GM23248 (cell line): Measurements from ENCODE around the gene ACAP2.

Experiments used
- EZH2 ChIP-seq: fragments of 200-600 bp; sonication (generic); IDR thresholded peaks from 2 replicates; pipeline ENCODE4 v1.6.1; 2018; ENCODE audit warnings: antibody characterized with exemption, mild to moderate bottlenecking; ENCODE audit not compliant: insufficient read depth, poor library complexity, severe bottlenecking
- EZH2phosphoT487 ChIP-seq: fragments of 200-600 bp; sonication (generic); IDR thresholded peaks from 2 replicates; pipeline ENCODE4 v1.6.1; 2018; ENCODE audit warnings: antibody characterized with exemption, moderate library complexity, mild to moderate bottlenecking, low read depth; ENCODE audit not compliant: insufficient read depth

DNA sequence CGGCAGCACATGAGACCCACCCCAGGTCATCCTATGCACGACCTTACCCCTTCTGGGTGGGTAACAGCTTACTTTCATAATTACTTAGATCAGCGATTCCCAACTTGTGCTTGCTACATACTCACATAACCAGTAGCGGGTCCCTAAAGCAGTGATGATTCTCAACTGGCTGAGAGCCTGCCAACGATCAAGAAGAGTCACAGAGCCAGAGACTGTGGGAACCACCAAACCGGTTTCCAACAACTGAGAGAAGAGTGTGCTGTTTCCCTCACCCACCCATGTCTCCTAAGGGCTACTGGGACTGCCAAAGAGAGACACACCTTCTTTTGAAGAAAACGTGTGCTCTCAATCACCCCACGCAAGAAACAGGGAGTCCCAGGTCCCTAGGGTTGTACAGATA lies 159.9 kb downstream of the ACAP2 start:
- TF ChIP-seq EZH2 (no peak), EZH2phosphoT487 (no peak)
